Transverse colon (tissue), 4 donors: ENCODE results near the gene IDI2. TPM values are rescaled to one million over a fixed set of nuclear protein-coding genes. Genes with fewer than 3 reads are reported as not detected.

Experiments
- DNase-seq: peaks from one replicate; pipeline ENCODE4 v3.0.0-alpha.2; 2019
- H3K27ac ChIP-seq, 4 donors: fragments of 200-600 bp; sonication (generic); 2 replicates each; pipeline ENCODE4 v1.5.1; 2016 to 2018; ENCODE audit warnings: inconsistent platforms in 4 of 4
- H3K27me3 ChIP-seq: fragments of 200-600 bp; sonication (generic); 2 replicates; pipeline ENCODE4 v1.5.1; 2017; ENCODE audit warnings: inconsistent platforms
- H3K36me3 ChIP-seq, 4 donors: fragments of 200-600 bp; sonication (generic); 2 replicates each; pipeline ENCODE4 v1.5.1; 2017 to 2019; ENCODE audit warnings: inconsistent platforms in 4 of 4
- H3K4me1 ChIP-seq, 4 donors: fragments of 200-600 bp; sonication (generic); 2 replicates each; pipeline ENCODE4 v1.5.1; 2017 to 2020; ENCODE audit warnings: inconsistent platforms in 4 of 4
- H3K4me3 ChIP-seq, 4 donors: fragments of 200-600 bp; sonication (generic); 1 replicate in 1 of 4; 2 replicates in 3 of 4; pipeline versions ENCODE4 v1.5.1 to v1.6.1; 2017 to 2019; ENCODE audit warnings: inconsistent platforms in 4 of 4
- H3K9me3 ChIP-seq, 2 donors: fragments of 200-600 bp; sonication (generic); 2 replicates each; pipeline ENCODE4 v1.5.1; 2017 to 2019; ENCODE audit warnings: inconsistent platforms in 2 of 2
- EP300 ChIP-seq: sonication (generic); formaldehyde crosslinking; IDR thresholded peaks from one replicate; pipeline ENCODE4 v1.6.1; 2017; ENCODE audit warnings: antibody characterized with exemption, low read depth
- POLR2A ChIP-seq: fragments of 450-650 bp; IDR thresholded peaks from one replicate; pipeline ENCODE4 v1.6.1; 2016; ENCODE audit warnings: antibody characterized with exemption, mild to moderate bottlenecking, moderate library complexity
- POLR2AphosphoS5 ChIP-seq, 3 donors: sonication (generic); formaldehyde crosslinking; IDR thresholded peaks; one replicate each; pipeline ENCODE4 v1.6.1; 2016; ENCODE audit warnings: antibody characterized with exemption in 3 of 3
- WGBS, 2 donors: methylation state at CpG; one replicate each; pipeline ENCODE4 v1.1.5; 2018; ENCODE audit warnings: low coverage in 1 of 2; 5-methylcytosine and 5-hydroxymethylcytosine counted together
- in situ Hi-C, 4 donors: fragments of 200-750 bp; cut with MboI; loops; one replicate each; pipeline versions ENCODE4 v1.15.0 to v1.15.1; 2017; ENCODE audit warnings: low sequenced_read_pairs in 3 of 4, low pct_ligation_motif_present in 1 of 4, low pct_unique_long_range_greater_than_20kb in 1 of 4
- intact Hi-C: fragments of 100-400 bp; cut with DNase I; formaldehyde crosslinking; loops from one replicate; pipeline ENCODE4 v1.15.1; 2023; ENCODE audit warnings: low total_unique reads
- total RNA-seq, 4 donors: library from RNA; depleted of rRNA; stranded (reverse); fragments of >200 nt; gene quantifications; one replicate each; pipeline ENCODE4 v1.1.0, GENCODE V29; 2016
- TF ChIP-seq, protein P1 (sequence below), 5 experiments: fragments of 200-600 bp in 3 of 5; fragments of 450-650 bp in 2 of 5; sonication (generic) in 3 of 5; IDR thresholded peaks; 1 replicate in 2 of 5; 2 replicates in 3 of 5; pipeline ENCODE4 v1.5.1; 2016 to 2017; ENCODE audit warnings: antibody characterized with exemption in 5 of 5, inconsistent platforms in 3 of 5, mild to moderate bottlenecking in 2 of 5, moderate library complexity in 1 of 5

Gene IDI2
- total RNA-seq, 4 donors from 2014 or later, result not detected

DNA sequence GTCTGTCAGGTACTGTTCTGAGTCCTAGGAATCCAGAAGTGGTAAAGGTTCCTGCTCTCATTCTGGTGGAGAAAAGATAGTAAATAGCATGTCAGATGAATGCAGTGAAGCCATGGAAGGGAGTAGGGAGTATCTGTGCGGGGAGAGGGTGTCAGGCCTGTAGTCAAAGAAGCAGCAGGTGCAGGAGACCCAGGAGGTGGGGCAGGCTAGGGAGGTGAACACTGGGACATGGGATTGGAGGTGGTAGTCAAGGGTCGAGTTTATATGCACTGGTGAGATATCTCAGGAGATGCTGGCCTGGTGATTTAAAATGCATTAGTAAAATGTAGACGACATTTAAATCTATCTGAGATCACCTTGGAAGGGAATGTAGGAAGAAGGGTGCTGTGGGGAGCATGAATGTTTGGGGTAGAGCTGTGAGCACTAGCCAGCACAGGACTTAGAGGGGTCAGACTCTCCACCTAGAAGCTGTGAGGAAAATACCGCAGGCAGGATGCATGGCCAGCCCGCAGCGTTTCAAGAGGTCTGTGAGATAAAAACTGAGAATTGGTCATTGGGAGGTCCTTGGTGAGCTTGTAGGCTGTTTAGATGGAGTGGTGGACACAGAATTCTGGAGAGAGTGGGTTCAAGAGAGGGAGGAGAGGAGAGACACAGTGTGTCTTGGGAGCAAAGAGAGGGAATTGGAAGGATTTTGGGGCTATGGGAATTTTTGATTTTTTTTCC is 30.7 kb downstream of the IDI2 start:
- WGBS, 2 donors, result 94 to 95% methylated on average over 6 of the region's 6 CpGs
- intact Hi-C loops, result no loop called here

DNA sequence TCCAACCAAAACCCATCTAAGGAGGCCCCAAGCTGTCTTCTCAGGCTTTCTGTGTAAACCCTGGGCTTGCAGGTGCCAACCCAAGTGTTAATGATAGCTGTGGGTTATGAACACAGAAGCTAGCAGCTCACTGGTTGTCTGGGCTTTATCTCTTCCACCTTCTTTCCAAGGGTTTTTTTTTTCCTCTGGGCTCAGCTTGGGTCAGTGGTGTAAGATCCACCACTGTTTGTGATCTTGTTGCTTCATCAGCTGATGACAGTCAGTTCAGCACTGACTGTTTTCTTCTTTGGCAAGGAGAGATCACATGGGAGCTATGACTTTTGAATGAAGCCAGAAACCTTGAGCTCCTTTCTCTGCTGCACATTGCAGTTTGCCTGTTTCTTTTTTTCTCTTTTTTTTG is 32.8 kb downstream of the IDI2 start:
- H3K9me3 ChIP-seq, result no peaks in the 10 kb centered on the region
- H3K27ac ChIP-seq, result no peak overlapping the region
- intact Hi-C loops (no loop called here), in situ Hi-C loops (loop anchor here in 1 of 4 donors (25.0 kb wide), 1 partner anchor 156 kb away; no protein-coding TSS in a partner anchor)
- no peaks in the 10 kb centered on the region for H3K27me3 ChIP-seq
- H3K4me1 ChIP-seq, result peaks cover 7 to 13% (median 10%) of the 10 kb centered on the region in 4 donors
- no peak for DNase-seq
- TF ChIP-seq EP300 (no peak), POLR2AphosphoS5 (IDR thresholded peaks at IDR 0.05) (no peak), POLR2A (no peak)
- TF ChIP-seq, protein P1, sequence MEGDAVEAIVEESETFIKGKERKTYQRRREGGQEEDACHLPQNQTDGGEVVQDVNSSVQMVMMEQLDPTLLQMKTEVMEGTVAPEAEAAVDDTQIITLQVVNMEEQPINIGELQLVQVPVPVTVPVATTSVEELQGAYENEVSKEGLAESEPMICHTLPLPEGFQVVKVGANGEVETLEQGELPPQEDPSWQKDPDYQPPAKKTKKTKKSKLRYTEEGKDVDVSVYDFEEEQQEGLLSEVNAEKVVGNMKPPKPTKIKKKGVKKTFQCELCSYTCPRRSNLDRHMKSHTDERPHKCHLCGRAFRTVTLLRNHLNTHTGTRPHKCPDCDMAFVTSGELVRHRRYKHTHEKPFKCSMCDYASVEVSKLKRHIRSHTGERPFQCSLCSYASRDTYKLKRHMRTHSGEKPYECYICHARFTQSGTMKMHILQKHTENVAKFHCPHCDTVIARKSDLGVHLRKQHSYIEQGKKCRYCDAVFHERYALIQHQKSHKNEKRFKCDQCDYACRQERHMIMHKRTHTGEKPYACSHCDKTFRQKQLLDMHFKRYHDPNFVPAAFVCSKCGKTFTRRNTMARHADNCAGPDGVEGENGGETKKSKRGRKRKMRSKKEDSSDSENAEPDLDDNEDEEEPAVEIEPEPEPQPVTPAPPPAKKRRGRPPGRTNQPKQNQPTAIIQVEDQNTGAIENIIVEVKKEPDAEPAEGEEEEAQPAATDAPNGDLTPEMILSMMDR (IDR thresholded peaks at IDR 0.05), result no peak
- peaks cover 0 to 42% (median 10%) of the 10 kb centered on the region in 4 donors for H3K36me3 ChIP-seq
- no peak overlapping the region for H3K4me3 ChIP-seq

More for the DNA sequence above, 30.7 kb downstream of the IDI2 start:
- no peak overlapping the region for H3K27ac ChIP-seq
- in situ Hi-C loops, result loop anchor here in 1 of 4 donors (25.0 kb wide), 1 partner anchor 158 kb away; no protein-coding TSS in a partner anchor
- no peaks in the 10 kb centered on the region for H3K27me3 ChIP-seq
- peaks cover 0 to 3% (median 0%) of the 10 kb centered on the region in 4 donors for H3K4me1 ChIP-seq
- TF ChIP-seq POLR2AphosphoS5 (IDR thresholded peaks at IDR 0.05) (no peak), POLR2A (no peak), EP300 (no peak)
- TF ChIP-seq, protein P1 (IDR thresholded peaks at IDR 0.05), result no peak
- no peak overlapping the region for H3K4me3 ChIP-seq
- H3K36me3 ChIP-seq, result peaks cover 0 to 63% (median 20%) of the 10 kb centered on the region in 4 donors
- DNase-seq, result no peak
- H3K9me3 ChIP-seq, result no peaks in the 10 kb centered on the region

DNA sequence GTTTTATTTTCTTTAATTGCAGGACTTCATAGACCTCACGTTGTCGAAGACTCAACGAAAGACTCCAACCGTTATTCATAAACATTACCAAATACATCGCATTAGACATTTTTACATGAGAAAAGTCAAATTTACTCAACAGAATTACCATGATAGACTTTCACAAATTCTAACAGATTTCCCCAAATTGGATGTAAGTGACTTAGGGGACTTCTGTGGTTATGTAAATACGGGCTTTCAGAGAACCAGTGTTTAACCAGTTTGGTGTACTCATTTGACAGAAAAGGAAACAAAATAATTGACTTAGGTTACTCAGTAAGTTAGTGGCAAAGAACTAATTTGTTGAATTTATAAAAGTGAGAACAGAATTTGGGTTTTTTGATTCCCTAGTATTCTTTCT is 33.2 kb downstream of the IDI2 start:
- in situ Hi-C loops (loop anchor here in 1 of 4 donors (25.0 kb wide), 1 partner anchor 155 kb away; no protein-coding TSS in a partner anchor), intact Hi-C loops (no loop called here)
- Histone ChIP-seq H3K36me3 (peaks cover 0 to 38% (median 8%) of the 10 kb centered on the region in 4 donors), H3K27me3 (no peaks in the 10 kb centered on the region), H3K4me1 (peaks cover 7 to 15% (median 11%) of the 10 kb centered on the region in 4 donors), H3K27ac (no peak overlapping the region), H3K9me3 (no peaks in the 10 kb centered on the region), H3K4me3 (no peak overlapping the region)
- no peak for DNase-seq
- TF ChIP-seq POLR2AphosphoS5 (IDR thresholded peaks at IDR 0.05), result no peak
- TF ChIP-seq EP300, result no peak
- TF ChIP-seq, protein P1 (IDR thresholded peaks at IDR 0.05), result no peak
- no peak for TF ChIP-seq POLR2A
- WGBS, 2 donors, result 87 to 88% methylated on average over 6 of the region's 6 CpGs

DNA sequence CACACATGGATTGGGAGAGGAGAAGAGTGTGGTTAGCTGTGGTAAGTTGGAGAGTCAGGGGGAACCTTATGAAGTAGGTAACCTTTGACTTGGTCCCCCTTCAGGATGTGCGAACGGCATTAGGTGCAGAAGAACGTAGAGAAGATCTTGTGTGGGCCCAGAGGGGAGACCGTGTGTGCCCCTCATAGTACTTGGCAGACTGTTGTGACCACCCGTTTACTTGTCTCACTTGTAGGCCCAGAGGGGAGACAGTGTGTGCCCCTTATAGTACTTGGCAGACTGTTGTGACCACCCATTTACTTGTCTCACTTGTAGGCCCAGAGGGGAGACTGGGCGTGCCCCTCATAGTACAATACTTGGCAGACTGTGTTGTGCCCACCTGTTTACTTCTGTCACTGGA is 34.9 kb downstream of the IDI2 start:
- peaks cover 11 to 21% (median 14%) of the 10 kb centered on the region in 4 donors for H3K4me1 ChIP-seq
- H3K27ac ChIP-seq, result no peak overlapping the region
- no peak for DNase-seq
- TF ChIP-seq POLR2AphosphoS5 (IDR thresholded peaks at IDR 0.05), result no peak
- TF ChIP-seq EP300, result no peak
- no peak for TF ChIP-seq POLR2A
- TF ChIP-seq, protein P1 (IDR thresholded peaks at IDR 0.05), result no peak
- H3K36me3 ChIP-seq, result peaks cover 0 to 24% (median 3%) of the 10 kb centered on the region in 4 donors
- H3K27me3 ChIP-seq, result no peaks in the 10 kb centered on the region
- no peak overlapping the region for H3K4me3 ChIP-seq
- H3K9me3 ChIP-seq, result no peaks in the 10 kb centered on the region
- intact Hi-C loops, result no loop called here
- WGBS, 2 donors, result 78 to 89% methylated on average over 4 to 6 of the region's 6 CpGs
- in situ Hi-C loops, result loop anchor here in 1 of 4 donors (25.0 kb wide), 1 partner anchor 154 kb away; no protein-coding TSS in a partner anchor
